ENCODE data around the gene RAE1. TPM values are rescaled to one million over a fixed set of nuclear protein-coding genes. Genes with fewer than 3 reads are reported as not detected.
A peak's percentile ranks its signal among the peaks of the same experiment; 100 is the strongest.

Gene RAE1
- total and polyA plus RNA-seq, 2 of the 8 experiments (the other 6 are each of a cell fraction or from before 2014, with no cell fraction given) = 35.9 to 44.9 TPM

DNA sequence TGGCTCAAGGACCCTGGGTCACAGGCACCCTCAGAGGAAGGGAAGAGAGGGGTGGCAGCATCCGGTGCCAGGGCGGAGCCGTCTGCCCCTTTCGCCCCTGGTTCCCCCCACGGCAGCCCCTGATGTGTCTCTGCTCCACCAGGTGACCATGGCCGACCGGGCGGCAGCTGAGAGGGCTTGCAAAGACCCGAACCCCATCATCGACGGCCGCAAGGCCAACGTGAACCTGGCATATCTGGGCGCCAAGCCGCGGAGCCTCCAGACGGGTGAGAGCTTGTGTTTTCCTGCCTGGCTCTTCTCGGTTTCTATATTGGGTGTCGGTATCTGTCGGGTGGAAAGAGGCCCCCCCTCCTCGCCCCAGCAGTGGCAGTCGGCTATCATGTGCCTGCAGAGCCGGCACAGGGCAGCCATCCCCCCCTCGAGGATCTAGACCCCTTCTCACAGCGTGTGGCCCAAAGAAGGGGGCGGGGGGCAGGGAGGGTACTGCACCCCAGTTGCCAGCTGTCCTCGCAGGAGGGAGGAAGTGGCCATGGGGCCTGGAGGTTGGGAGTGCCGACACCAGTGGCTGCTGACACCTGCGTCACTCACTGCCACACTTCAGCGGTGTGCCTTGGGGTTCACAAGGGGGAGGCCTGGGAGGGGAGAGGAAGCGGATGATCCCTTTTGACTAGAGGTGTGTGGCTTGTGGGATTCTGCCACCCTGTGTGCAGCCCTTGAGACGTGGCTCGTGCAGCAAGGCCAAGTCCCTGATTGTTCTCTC, 41.6 kb downstream of the RAE1 start:
- Histone ChIP-seq H3K14ac (ENCODE audit: insufficient read length) (no peak overlapping the region), H4K91ac (replicated peaks; ENCODE audit: insufficient read length, low read length) (no peak overlapping the region), H3K36me3 (ENCODE audit: control insufficient read depth in 2 of 4, insufficient read depth in 4 of 4, low read length in 3 of 4) (peaks cover 10 to 38% (median 19%) of the 10 kb centered on the region in 4 experiments; a peak in 7 of 8 replicates), H3K23ac (ENCODE audit: insufficient read length) (no peak overlapping the region), H3K27me3 (replicated peaks in 1 of 4; ENCODE audit: control insufficient read depth in 3 of 4, extremely low read depth in 1 of 4, insufficient read depth in 3 of 4, low read length in 3 of 4) (peaks cover 0 to 10% (median 4%) of the 10 kb centered on the region in 4 experiments; a peak in 4 of 7 replicates), H2AFZ (ENCODE audit: low read length) (no peak overlapping the region), H4K5ac (ENCODE audit: insufficient read length, low read depth, low read length) (no peak overlapping the region), H2BK5ac (ENCODE audit: low read depth, low read length) (peak overlapping the region; percentile 68; the same call in 1 of the 2 replicates), H4K20me1 (replicated peaks in 1 of 2; ENCODE audit: control insufficient read depth in 1 of 2, insufficient read depth in 2 of 2, low read length in 2 of 2) (peaks cover 23 to 28% of the 10 kb centered on the region in 2 experiments), H3K79me2 (ENCODE audit: control insufficient read depth in 1 of 2, insufficient read depth in 2 of 2, low read length in 2 of 2) (peaks cover 5 to 57% of the 10 kb centered on the region in 2 experiments; a peak in 3 of 4 replicates), H2BK15ac (ENCODE audit: low read length) (0 out of 2 replicates have a peak overlapping the region, but pooled peaks have one; percentile 72), H2BK120ac (replicated peaks; ENCODE audit: low read depth, low read length) (no peak overlapping the region), H3K9ac (replicated peaks in 1 of 4; ENCODE audit: extremely low read depth in 1 of 4, low read depth in 3 of 4, low read length in 3 of 4) (peak overlapping the region in 1 of 4 experiments; percentile 56; a peak in 1 of 7 replicates), H4K8ac (ENCODE audit: extremely low read depth, insufficient read depth, low read length) (peak overlapping the region; percentile 71), H3K23me2 (ENCODE audit: low read depth, low read length) (peaks cover 5% of the 10 kb centered on the region; the same call in 1 of the 2 replicates), H3K56ac (replicated peaks; ENCODE audit: insufficient read length, low read depth, low read length) (no peak overlapping the region), H2AK5ac (ENCODE audit: low read depth, low read length) (no peak overlapping the region), H3K4me3 (ENCODE audit: extremely low read depth in 1 of 4, insufficient read depth in 2 of 4, low read depth in 3 of 4, low read length in 4 of 4) (peak overlapping the region; percentile 60 to 94 (median 72)), H2BK20ac (ENCODE audit: low read length) (no peak overlapping the region), H2BK12ac (ENCODE audit: low read depth, low read length) (no peak overlapping the region), H3K4ac (replicated peaks; ENCODE audit: insufficient read length, low read depth, low read length) (peak overlapping the region; percentile 89), H3K27ac (ENCODE audit: low read depth, low read length) (no peak overlapping the region), H3K79me1 (ENCODE audit: low read depth, low read length) (peaks cover 30% of the 10 kb centered on the region), H3K18ac (ENCODE audit: extremely low read depth, low read length) (peak overlapping the region; percentile 32), H3K9me3 (ENCODE audit: insufficient read depth in 2 of 2, low read depth in 1 of 2, low read length in 1 of 2) (no peaks in the 10 kb centered on the region), H3K4me1 (replicated peaks in 1 of 4; ENCODE audit: control insufficient read depth in 3 of 4, insufficient read depth in 4 of 4, low read length in 3 of 4) (peaks cover 5 to 27% (median 18%) of the 10 kb centered on the region in 4 experiments), H3K4me2 (ENCODE audit: insufficient read depth in 1 of 2, low read depth in 2 of 2, low read length in 2 of 2) (peak overlapping the region; percentile 58 to 74)
- ChIA-PET POLR2A (ENCODE audit: partially characterized antibody) (interaction anchor here (0.7 to 3.2 kb wide), 9 partner anchors 8 to 119 kb away, joined by 3 to 11 read pairs (median 3); no protein-coding TSS in a partner anchor), CTCF (ENCODE audit: partially characterized antibody) (interaction anchor here (0.6 to 1.5 kb wide), 7 partner anchors 11 to 700 kb away, joined by 3 to 4 read pairs (median 3); no protein-coding TSS in a partner anchor)
- DNase-seq (ENCODE audit: low read depth in 1 of 2, low spot score in 2 of 2) = no peak
- TF ChIP-seq SIX5 (IDR thresholded peaks at IDR 0.05; ENCODE audit: low read depth, low read length) (no peak), GABPA (IDR thresholded peaks at IDR 0.05; ENCODE audit: borderline replicate concordance, insufficient read depth, low read length) (no peak), TEAD4 (IDR thresholded peaks at IDR 0.05; ENCODE audit: low read depth, low read length) (no peak), CTBP2 (IDR thresholded peaks at IDR 0.05; ENCODE audit: borderline replicate concordance, insufficient read depth, insufficient read length, low read length) (no peak), RNF2 (IDR thresholded peaks at IDR 0.05; ENCODE audit: borderline replicate concordance, low read depth, low read length, missing control alignments, poor library complexity, severe bottlenecking) (no peak), CREB1 (IDR thresholded peaks at IDR 0.05) (no peak)
- no peak for FAIRE-seq
- 81% methylated on average over 27 of the region's 33 CpGs; no CpG with 5 or more reads in 1 of the 2 experiments for WGBS, 2 experiments (ENCODE audit: extremely low coverage in 1 of 2, insufficient coverage in 1 of 2, insufficient read length in 1 of 2, insufficient replicate concordance in 2 of 2, low coverage in 1 of 2, low lambda C conversion rate in 2 of 2, missing lambda C conversion rate in 1 of 2)

Data from H1 (cell line).